ENCODE results near the gene P2RY6. TPM values are rescaled to one million over a fixed set of nuclear protein-coding genes. Genes with fewer than 3 reads are reported as not detected.

P2RY6 gene
- total RNA-seq, 1 experiment from 2014 or later = 0.15 TPM

DNA sequence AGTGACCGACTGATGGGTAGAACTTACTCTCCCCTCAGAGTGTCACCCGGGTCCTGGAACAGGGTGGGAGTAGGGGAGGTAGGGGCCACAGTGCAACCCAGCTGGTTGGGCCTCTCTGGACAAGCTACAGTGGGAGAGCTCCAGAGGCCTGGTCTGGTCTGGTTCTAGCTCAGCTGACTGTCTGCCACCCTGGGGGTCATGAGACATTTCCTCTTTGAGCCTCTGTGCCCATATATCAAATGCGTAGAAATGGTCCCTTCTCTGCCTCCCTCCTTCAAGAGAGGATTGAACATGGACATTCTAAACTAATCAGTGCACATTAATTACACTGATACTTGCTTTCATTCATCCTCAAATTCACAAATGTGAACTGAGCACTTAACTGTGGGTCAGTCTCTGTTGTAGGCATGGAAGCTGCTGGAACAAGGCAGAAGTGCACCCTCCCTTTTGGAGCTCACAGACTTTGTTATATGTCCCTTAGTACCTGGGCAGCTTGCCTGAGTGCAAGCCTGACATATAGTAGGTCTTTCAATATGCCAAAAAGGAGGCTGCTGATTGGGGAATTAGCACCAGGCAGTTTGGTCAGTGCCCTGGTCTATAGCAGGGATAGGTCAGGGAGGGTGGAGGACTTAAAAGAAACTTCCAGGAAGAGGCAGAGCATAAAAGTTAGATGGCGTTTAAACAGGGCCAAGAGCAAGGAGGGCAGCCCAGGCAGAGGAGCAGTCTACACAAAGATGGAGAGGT, 61.7 kb downstream of the P2RY6 start:
- H3K4me2 ChIP-seq (ENCODE audit: low read length) = peak overlapping the region; percentile 69
- RAD21 ChIA-PET (ENCODE audit: low non-redundant PET in 1 of 2, low total read pairs in 2 of 2, uncharacterized antibody in 2 of 2, unreplicated experiment in 2 of 2) = interaction anchor here in 1 of 2 experiments (2.8 kb wide), 1 partner anchor 27 kb away, joined by 12 read pairs; no protein-coding TSS in a partner anchor
- H3K9ac ChIP-seq (ENCODE audit: low read length) = peak overlapping the region; percentile 37; the same call in 1 of the 2 replicates
- peak; percentile 3 for ATAC-seq
- no peak for DNase-seq (ENCODE audit: low read depth, low spot score)
- peaks cover 27 to 44% of the 10 kb centered on the region in 2 experiments for H3K4me1 ChIP-seq (ENCODE audit: control insufficient read depth in 1 of 2, insufficient read depth in 2 of 2, low read length in 2 of 2)
- CTCF ChIA-PET = interaction anchor here (1.9 to 4.6 kb wide), 4 partner anchors 17 to 39 kb away, joined by 8 to 77 read pairs (median 30); partner anchors contain the start of gene ARHGEF17
- H3K4me3 ChIP-seq (replicated peaks in 1 of 2; ENCODE audit: low read depth in 1 of 2, low read length in 2 of 2) = 0 out of 4 replicates have a peak overlapping the region, but pooled peaks of 1 of the 2 experiments have one; percentile 12
- H3K9me2 ChIP-seq (ENCODE audit: insufficient read depth) = no peaks in the 10 kb centered on the region
- H4K20me1 ChIP-seq (ENCODE audit: insufficient read depth) = no peaks in the 10 kb centered on the region
- intact Hi-C loops (cut with micrococcal nuclease) = loop anchor here (2.0 kb wide), 1 partner anchor 149 kb away; no protein-coding TSS in a partner anchor
- H3K27ac ChIP-seq (ENCODE audit: low read depth, low read length) = peak overlapping the region; percentile 38; the same call in 1 of the 2 replicates
- H3K79me2 ChIP-seq (ENCODE audit: insufficient read depth, low read length) = 0 out of 2 replicates have a peak, but pooled peaks cover 6% of the 10 kb centered on the region
- TF ChIP-seq SRF (IDR thresholded peaks at IDR 0.05; ENCODE audit: low read depth) (no peak), POLR2A (IDR thresholded peaks at IDR 0.05; ENCODE audit: borderline replicate concordance, extremely low read depth, insufficient read depth, insufficient read length) (no peak), ELF1 (IDR thresholded peaks at IDR 0.05; ENCODE audit: borderline replicate concordance, low read depth) (no peak), EZH2 (IDR thresholded peaks at IDR 0.05) (no peak), YY1 (IDR thresholded peaks at IDR 0.05; ENCODE audit: extremely low read depth, insufficient replicate concordance, low read depth, low read length) (no peak), POLR2AphosphoS5 (IDR thresholded peaks at IDR 0.05; ENCODE audit: low read depth, low read length) (no peak), ZNF274 (IDR thresholded peaks at IDR 0.05; ENCODE audit: low read depth, low read length) (no peak), CEBPB (IDR thresholded peaks at IDR 0.05; ENCODE audit: low read depth) (no peak), EGR1 (IDR thresholded peaks at IDR 0.05; ENCODE audit: low read depth) (no peak)
- TF ChIP-seq, protein P1, sequence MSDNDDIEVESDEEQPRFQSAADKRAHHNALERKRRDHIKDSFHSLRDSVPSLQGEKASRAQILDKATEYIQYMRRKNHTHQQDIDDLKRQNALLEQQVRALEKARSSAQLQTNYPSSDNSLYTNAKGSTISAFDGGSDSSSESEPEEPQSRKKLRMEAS (IDR thresholded peaks at IDR 0.05) = no peak
- TF ChIP-seq, protein P2, sequence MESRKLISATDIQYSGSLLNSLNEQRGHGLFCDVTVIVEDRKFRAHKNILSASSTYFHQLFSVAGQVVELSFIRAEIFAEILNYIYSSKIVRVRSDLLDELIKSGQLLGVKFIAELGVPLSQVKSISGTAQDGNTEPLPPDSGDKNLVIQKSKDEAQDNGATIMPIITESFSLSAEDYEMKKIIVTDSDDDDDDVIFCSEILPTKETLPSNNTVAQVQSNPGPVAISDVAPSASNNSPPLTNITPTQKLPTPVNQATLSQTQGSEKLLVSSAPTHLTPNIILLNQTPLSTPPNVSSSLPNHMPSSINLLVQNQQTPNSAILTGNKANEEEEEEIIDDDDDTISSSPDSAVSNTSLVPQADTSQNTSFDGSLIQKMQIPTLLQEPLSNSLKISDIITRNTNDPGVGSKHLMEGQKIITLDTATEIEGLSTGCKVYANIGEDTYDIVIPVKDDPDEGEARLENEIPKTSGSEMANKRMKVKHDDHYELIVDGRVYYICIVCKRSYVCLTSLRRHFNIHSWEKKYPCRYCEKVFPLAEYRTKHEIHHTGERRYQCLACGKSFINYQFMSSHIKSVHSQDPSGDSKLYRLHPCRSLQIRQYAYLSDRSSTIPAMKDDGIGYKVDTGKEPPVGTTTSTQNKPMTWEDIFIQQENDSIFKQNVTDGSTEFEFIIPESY (IDR thresholded peaks at IDR 0.05; ENCODE audit: extremely low read depth, insufficient replicate concordance, low read length) = no peak
- H3K9me3 ChIP-seq (ENCODE audit: control insufficient read depth in 1 of 2, insufficient read depth in 1 of 2, low read depth in 1 of 2, low read length in 2 of 2) = no peaks in the 10 kb centered on the region
- no peaks in the 10 kb centered on the region for H3K36me3 ChIP-seq (ENCODE audit: control insufficient read depth in 1 of 2, insufficient read depth in 2 of 2, low read length in 2 of 2)
- BruUV-seq (replicated peaks) = no TSS peak
- no peak overlapping the region for H2AFZ ChIP-seq (ENCODE audit: low read depth, low read length, poor library complexity, severe bottlenecking)
- POLR2A ChIA-PET = no interaction called here
- H3K27me3 ChIP-seq (ENCODE audit: insufficient read depth, low read length) = no peaks in the 10 kb centered on the region

Data from HCT116 (cell line).